Vagina (tissue), 2 donors: ENCODE data around the gene LRIF1.

Experiments used
- CTCF ChIP-seq, 3 experiments: fragments of 450-650 bp in 2 of 3; fragments of 200-600 bp in 1 of 3; sonication (generic) in 1 of 3; IDR thresholded peaks; one replicate each; pipeline ENCODE4 v1.5.1; 2017 to 2019; ENCODE audit warnings: antibody characterized with exemption in 3 of 3, mild to moderate bottlenecking in 2 of 3, moderate library complexity in 2 of 3
- POLR2A ChIP-seq, 2 donors: fragments of 450-650 bp; IDR thresholded peaks; one replicate each; pipeline ENCODE4 v1.6.1; 2017; ENCODE audit warnings: antibody characterized with exemption in 2 of 2, mild to moderate bottlenecking in 2 of 2, moderate library complexity in 2 of 2

GRCh38 chr1:110927484-110928075 is 36.1 kb downstream of the LRIF1 start:
- TF ChIP-seq POLR2A (IDR thresholded peaks at IDR 0.05) (no peak), CTCF (IDR thresholded peaks at IDR 0.05) (no peak)
